ENCODE data around the gene MED13.

The MED13 gene

GRCh38 chr17:62049299-62049698, 15.8 kb downstream of the MED13 start:
- no peak overlapping the region for H3K23ac ChIP-seq (ENCODE audit: low read length in 2 of 2)
- no peak for DNase-seq
- no peak overlapping the region for H3K4me3 ChIP-seq (ENCODE audit: insufficient read depth in 1 of 2, low read depth in 1 of 2, low read length in 2 of 2)
- WGBS: 100% methylated on average over 5 of the region's 5 CpGs
- no peaks in the 10 kb centered on the region for H3K4me1 ChIP-seq (ENCODE audit: control insufficient read depth, insufficient read depth, low read depth, low read length)
- H3K27ac ChIP-seq (ENCODE audit: low read length, poor library complexity, severe bottlenecking): no peak overlapping the region
- no peak overlapping the region for H4K91ac ChIP-seq (ENCODE audit: low read length)
- H3K14ac ChIP-seq (ENCODE audit: low read length in 2 of 2): no peak overlapping the region
- no peak overlapping the region for H2AFZ ChIP-seq (ENCODE audit: low read depth, low read length)
- H3K4ac ChIP-seq (ENCODE audit: low read depth in 1 of 2, low read length in 2 of 2): no peak overlapping the region
- H2BK5ac ChIP-seq (ENCODE audit: low read depth, low read length, poor library complexity, severe bottlenecking): no peak overlapping the region
- H2BK15ac ChIP-seq (ENCODE audit: low read depth, poor library complexity, severe bottlenecking): no peak overlapping the region
- no peak overlapping the region for H3K18ac ChIP-seq (ENCODE audit: low read depth in 1 of 2, low read length in 2 of 2)
- no peak overlapping the region for H3K9ac ChIP-seq (ENCODE audit: low read length)
- H2AK5ac ChIP-seq (ENCODE audit: low read length, severe bottlenecking): no peak overlapping the region
- H2BK12ac ChIP-seq (ENCODE audit: low read length in 2 of 2): no peak overlapping the region
- no peak overlapping the region for H4K8ac ChIP-seq (ENCODE audit: low read length)
- H3K27me3 ChIP-seq (ENCODE audit: control insufficient read depth in 1 of 2, insufficient read depth in 1 of 2, low read length in 2 of 2): no peaks in the 10 kb centered on the region
- no peak overlapping the region for H2BK120ac ChIP-seq (ENCODE audit: low read depth, low read length)
- H3K36me3 ChIP-seq (ENCODE audit: control insufficient read depth in 1 of 2, insufficient read depth in 2 of 2, low read depth in 1 of 2, low read length in 2 of 2): peaks cover 20 to 79% of the 10 kb centered on the region in 2 experiments
- H3K79me1 ChIP-seq (replicated peaks; ENCODE audit: low read length, poor library complexity, severe bottlenecking): peaks cover 7% of the 10 kb centered on the region
- no peaks in the 10 kb centered on the region for H3K9me3 ChIP-seq (ENCODE audit: control insufficient read depth, low read length)
- no peak overlapping the region for H3K4me2 ChIP-seq (ENCODE audit: low read length, poor library complexity, severe bottlenecking)

GRCh38 chr17:62048262-62048661, 16.8 kb downstream of the MED13 start:
- Histone ChIP-seq H3K36me3 (ENCODE audit: control insufficient read depth in 1 of 2, insufficient read depth in 2 of 2, low read depth in 1 of 2, low read length in 2 of 2) (peaks cover 20 to 79% of the 10 kb centered on the region in 2 experiments), H2BK120ac (ENCODE audit: low read depth, low read length) (no peak overlapping the region), H3K27me3 (ENCODE audit: control insufficient read depth in 1 of 2, insufficient read depth in 1 of 2, low read length in 2 of 2) (no peaks in the 10 kb centered on the region), H3K27ac (ENCODE audit: low read length, poor library complexity, severe bottlenecking) (no peak overlapping the region), H3K18ac (ENCODE audit: low read depth in 1 of 2, low read length in 2 of 2) (no peak overlapping the region), H3K4me3 (ENCODE audit: insufficient read depth in 1 of 2, low read depth in 1 of 2, low read length in 2 of 2) (no peak overlapping the region), H4K91ac (ENCODE audit: low read length) (no peak overlapping the region), H2BK5ac (ENCODE audit: low read depth, low read length, poor library complexity, severe bottlenecking) (no peak overlapping the region), H2BK12ac (ENCODE audit: low read length in 2 of 2) (no peak overlapping the region), H3K23ac (ENCODE audit: low read length in 2 of 2) (no peak overlapping the region), H3K9me3 (ENCODE audit: control insufficient read depth, low read length) (no peaks in the 10 kb centered on the region), H2AFZ (ENCODE audit: low read depth, low read length) (no peak overlapping the region), H3K4ac (ENCODE audit: low read depth in 1 of 2, low read length in 2 of 2) (no peak overlapping the region), H3K9ac (ENCODE audit: low read length) (no peak overlapping the region), H2BK15ac (ENCODE audit: low read depth, poor library complexity, severe bottlenecking) (no peak overlapping the region), H3K14ac (ENCODE audit: low read length in 2 of 2) (no peak overlapping the region), H3K4me2 (ENCODE audit: low read length, poor library complexity, severe bottlenecking) (no peak overlapping the region), H2AK5ac (ENCODE audit: low read length, severe bottlenecking) (no peak overlapping the region), H3K79me1 (replicated peaks; ENCODE audit: low read length, poor library complexity, severe bottlenecking) (peaks cover 7% of the 10 kb centered on the region), H3K4me1 (ENCODE audit: control insufficient read depth, insufficient read depth, low read depth, low read length) (no peaks in the 10 kb centered on the region), H4K8ac (ENCODE audit: low read length) (no peak overlapping the region)
- DNase-seq: no peak
- WGBS: 96% methylated on average over 2 of the region's 2 CpGs

DNA sequence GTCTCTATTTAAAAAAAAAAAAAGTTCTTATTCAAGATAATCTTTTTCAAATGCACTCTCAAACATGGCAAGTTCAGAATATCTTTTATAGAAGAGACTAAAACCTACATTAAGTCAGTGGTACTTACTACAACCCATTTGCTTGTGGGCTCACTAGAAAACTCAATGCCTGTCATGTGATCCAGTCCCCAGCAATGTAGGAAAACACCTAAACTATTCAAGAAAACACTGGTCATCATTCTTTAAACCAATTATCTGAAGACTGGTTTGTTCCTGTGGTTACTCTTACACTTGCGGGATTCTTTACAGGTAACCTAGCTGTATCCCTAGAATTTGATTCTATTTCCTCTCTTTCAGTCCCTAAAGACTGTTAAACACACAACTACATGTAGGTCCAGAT, 19.6 kb downstream of the MED13 start:
- H3K4me1 ChIP-seq (ENCODE audit: control insufficient read depth, insufficient read depth, low read depth, low read length): no peaks in the 10 kb centered on the region
- no peak overlapping the region for H4K91ac ChIP-seq (ENCODE audit: low read length)
- H3K9me3 ChIP-seq (ENCODE audit: control insufficient read depth, low read length): no peaks in the 10 kb centered on the region
- peaks cover 27 to 69% of the 10 kb centered on the region in 2 experiments for H3K36me3 ChIP-seq (ENCODE audit: control insufficient read depth in 1 of 2, insufficient read depth in 2 of 2, low read depth in 1 of 2, low read length in 2 of 2)
- no peak overlapping the region for H3K18ac ChIP-seq (ENCODE audit: low read depth in 1 of 2, low read length in 2 of 2)
- H3K27ac ChIP-seq (ENCODE audit: low read length, poor library complexity, severe bottlenecking): no peak overlapping the region
- 100% methylated on average over 1 of the region's 1 CpG for WGBS
- no peak overlapping the region for H4K8ac ChIP-seq (ENCODE audit: low read length)
- no peak for DNase-seq
- no peak overlapping the region for H2AFZ ChIP-seq (ENCODE audit: low read depth, low read length)
- no peak overlapping the region for H3K4me3 ChIP-seq (ENCODE audit: insufficient read depth in 1 of 2, low read depth in 1 of 2, low read length in 2 of 2)
- H2BK15ac ChIP-seq (ENCODE audit: low read depth, poor library complexity, severe bottlenecking): no peak overlapping the region
- no peak overlapping the region for H3K14ac ChIP-seq (ENCODE audit: low read length in 2 of 2)
- H2BK5ac ChIP-seq (ENCODE audit: low read depth, low read length, poor library complexity, severe bottlenecking): no peak overlapping the region
- no peak overlapping the region for H2BK12ac ChIP-seq (ENCODE audit: low read length in 2 of 2)
- peaks cover 8% of the 10 kb centered on the region for H3K79me1 ChIP-seq (replicated peaks; ENCODE audit: low read length, poor library complexity, severe bottlenecking)
- H2BK120ac ChIP-seq (ENCODE audit: low read depth, low read length): no peak overlapping the region
- H3K4me2 ChIP-seq (ENCODE audit: low read length, poor library complexity, severe bottlenecking): no peak overlapping the region
- no peaks in the 10 kb centered on the region for H3K27me3 ChIP-seq (ENCODE audit: control insufficient read depth in 1 of 2, insufficient read depth in 1 of 2, low read length in 2 of 2)
- H2AK5ac ChIP-seq (ENCODE audit: low read length, severe bottlenecking): no peak overlapping the region
- no peak overlapping the region for H3K4ac ChIP-seq (ENCODE audit: low read depth in 1 of 2, low read length in 2 of 2)
- H3K23ac ChIP-seq (ENCODE audit: low read length in 2 of 2): no peak overlapping the region
- no peak overlapping the region for H3K9ac ChIP-seq (ENCODE audit: low read length)

GRCh38 chr17:62045109-62045508, 20.0 kb downstream of the MED13 start:
- no peak overlapping the region for H2AK5ac ChIP-seq (ENCODE audit: low read length, severe bottlenecking)
- no peak overlapping the region for H2BK120ac ChIP-seq (ENCODE audit: low read depth, low read length)
- H3K18ac ChIP-seq (ENCODE audit: low read depth in 1 of 2, low read length in 2 of 2): no peak overlapping the region
- no peak overlapping the region for H3K4me3 ChIP-seq (ENCODE audit: insufficient read depth in 1 of 2, low read depth in 1 of 2, low read length in 2 of 2)
- DNase-seq: no peak
- H2BK12ac ChIP-seq (ENCODE audit: low read length in 2 of 2): no peak overlapping the region
- H3K9me3 ChIP-seq (ENCODE audit: control insufficient read depth, low read length): no peaks in the 10 kb centered on the region
- no peaks in the 10 kb centered on the region for H3K27me3 ChIP-seq (ENCODE audit: control insufficient read depth in 1 of 2, insufficient read depth in 1 of 2, low read length in 2 of 2)
- no peak overlapping the region for H3K14ac ChIP-seq (ENCODE audit: low read length in 2 of 2)
- H2AFZ ChIP-seq (ENCODE audit: low read depth, low read length): no peak overlapping the region
- no peak overlapping the region for H4K91ac ChIP-seq (ENCODE audit: low read length)
- no peak overlapping the region for H4K8ac ChIP-seq (ENCODE audit: low read length)
- no peak overlapping the region for H3K23ac ChIP-seq (ENCODE audit: low read length in 2 of 2)
- no peak overlapping the region for H2BK5ac ChIP-seq (ENCODE audit: low read depth, low read length, poor library complexity, severe bottlenecking)
- H2BK15ac ChIP-seq (ENCODE audit: low read depth, poor library complexity, severe bottlenecking): peak overlapping the region; percentile 52
- no peak overlapping the region for H3K9ac ChIP-seq (ENCODE audit: low read length)
- H3K4me2 ChIP-seq (ENCODE audit: low read length, poor library complexity, severe bottlenecking): no peak overlapping the region
- no peak overlapping the region for H3K27ac ChIP-seq (ENCODE audit: low read length, poor library complexity, severe bottlenecking)
- H3K36me3 ChIP-seq (ENCODE audit: control insufficient read depth in 1 of 2, insufficient read depth in 2 of 2, low read depth in 1 of 2, low read length in 2 of 2): peaks cover 26 to 70% of the 10 kb centered on the region in 2 experiments
- no peaks in the 10 kb centered on the region for H3K4me1 ChIP-seq (ENCODE audit: control insufficient read depth, insufficient read depth, low read depth, low read length)
- WGBS: 100% methylated on average over 2 of the region's 4 CpGs
- H3K79me1 ChIP-seq (replicated peaks; ENCODE audit: low read length, poor library complexity, severe bottlenecking): peaks cover 8% of the 10 kb centered on the region
- no peak overlapping the region for H3K4ac ChIP-seq (ENCODE audit: low read depth in 1 of 2, low read length in 2 of 2)
